GM23338 (cell line): ENCODE data around the gene ADD1. TPM values are rescaled to one million over a fixed set of nuclear protein-coding genes. Genes with fewer than 3 reads are reported as not detected.

Experiments
- ATAC-seq: fragments of 200-7000 bp; cut with Tn5 transposase; 3 replicates; pipeline ENCODE4 v1.9.1; 2020
- DNase-seq: peaks from one replicate; pipeline ENCODE4 v3.0.0-alpha.2; 2015; ENCODE audit warnings: low spot score
- H2AFZ ChIP-seq: fragments of 200-600 bp; sonication (generic); 2 replicates; pipeline ENCODE4 v1.8.0; 2016; ENCODE audit warnings: antibody characterized with exemption, mild to moderate bottlenecking, moderate library complexity
- H3F3A ChIP-seq: fragments of 200-600 bp; sonication (generic); replicated peaks from 2 replicates; pipeline ENCODE4 v1.8.0; 2017; ENCODE audit warnings: antibody characterized with exemption, mixed run types, low read depth
- H3K27ac ChIP-seq: fragments of 200-600 bp; sonication (generic); 2 replicates; pipeline ENCODE4 v1.6.1; 2016; ENCODE audit warnings: low read depth
- H3K27me3 ChIP-seq: fragments of 200-600 bp; sonication (generic); 2 replicates; pipeline ENCODE4 v1.8.0; 2016; ENCODE audit warnings: mild to moderate bottlenecking, mixed run types, moderate library complexity; ENCODE audit not compliant: insufficient read depth
- H3K36me3 ChIP-seq: fragments of 200-600 bp; sonication (generic); 2 replicates; pipeline ENCODE4 v1.8.0; 2016; ENCODE audit warnings: mild to moderate bottlenecking; ENCODE audit not compliant: insufficient read depth
- H3K4me1 ChIP-seq: fragments of 200-600 bp; sonication (generic); 2 replicates; pipeline ENCODE4 v1.8.0; 2016; ENCODE audit warnings: mild to moderate bottlenecking, moderate library complexity; ENCODE audit not compliant: insufficient read depth
- H3K4me2 ChIP-seq: fragments of 200-600 bp; sonication (generic); 2 replicates; pipeline ENCODE4 v1.7.1; 2017; ENCODE audit warnings: mixed run types
- H3K4me3 ChIP-seq: fragments of 200-600 bp; sonication (generic); 2 replicates; pipeline ENCODE4 v1.6.1; 2016; ENCODE audit warnings: mixed run types
- H3K79me2 ChIP-seq: fragments of 200-600 bp; sonication (generic); replicated peaks from 2 replicates; pipeline ENCODE4 v1.8.0; 2017; ENCODE audit warnings: mild to moderate bottlenecking; ENCODE audit not compliant: insufficient read depth
- H3K9me2 ChIP-seq: fragments of 200-600 bp; sonication (generic); 2 replicates; pipeline ENCODE4 v1.8.0; 2017; ENCODE audit not compliant: insufficient read depth
- H4K20me1 ChIP-seq: fragments of 200-600 bp; sonication (generic); replicated peaks from 2 replicates; pipeline ENCODE4 v1.8.0; 2017; ENCODE audit warnings: mild to moderate bottlenecking; ENCODE audit not compliant: insufficient read depth
- H3K27ac Mint-ChIP-seq: 2 replicates; pipeline ENCODE4 v1.8.0; 2020; ENCODE audit warnings: inconsistent platforms, mild to moderate bottlenecking, moderate library complexity, mixed read lengths
- H3K27me3 Mint-ChIP-seq: 3 replicates; pipeline ENCODE4 v1.8.0; 2022; ENCODE audit warnings: low read depth, mild to moderate bottlenecking, moderate library complexity, mixed read lengths, inconsistent platforms; ENCODE audit not compliant: insufficient read depth, poor library complexity
- H3K36me3 Mint-ChIP-seq: 3 replicates; pipeline ENCODE4 v1.8.0; 2021; ENCODE audit warnings: low read depth, mild to moderate bottlenecking, inconsistent platforms, moderate library complexity, mixed read lengths
- H3K4me1 Mint-ChIP-seq: 3 replicates; pipeline ENCODE4 v1.8.0; 2020; ENCODE audit warnings: mild to moderate bottlenecking, inconsistent platforms, mixed read lengths
- H3K4me3 Mint-ChIP-seq: 3 replicates; pipeline ENCODE4 v1.8.0; 2021; ENCODE audit warnings: moderate library complexity, mild to moderate bottlenecking, inconsistent platforms, mixed read lengths
- H3K9me3 Mint-ChIP-seq: 3 replicates; pipeline ENCODE4 v1.8.0; 2020; ENCODE audit warnings: moderate library complexity, mild to moderate bottlenecking, inconsistent platforms, mixed read lengths
- CREB1 ChIP-seq: fragments of 250-450 bp; sonication (Bioruptor Pico); IDR thresholded peaks from 2 replicates; pipeline ENCODE4 v1.5.0; 2020; ENCODE audit warnings: low read depth, mild to moderate bottlenecking, moderate library complexity
- EZH2 ChIP-seq: fragments of 200-600 bp; sonication (generic); IDR thresholded peaks from one replicate; pipeline ENCODE4 v1.8.0; 2017; ENCODE audit warnings: antibody characterized with exemption, mild to moderate bottlenecking, low read depth; ENCODE audit not compliant: unreplicated experiment
- EZH2phosphoT487 ChIP-seq: fragments of 200-600 bp; sonication (generic); IDR thresholded peaks from one replicate; pipeline ENCODE4 v1.8.1; 2018; ENCODE audit warnings: antibody characterized with exemption; ENCODE audit not compliant: unreplicated experiment
- JUNB ChIP-seq: IDR thresholded peaks from one replicate; pipeline ENCODE4 v1.6.1; 2016; ENCODE audit warnings: antibody characterized with exemption; ENCODE audit not compliant: unreplicated experiment
- POLR2AphosphoS5 ChIP-seq: IDR thresholded peaks from 2 replicates; pipeline ENCODE4 v1.6.1; 2016; ENCODE audit warnings: antibody characterized with exemption, low read depth
- REST ChIP-seq: IDR thresholded peaks from one replicate; pipeline ENCODE4 v1.6.1; 2018; ENCODE audit warnings: antibody characterized with exemption; ENCODE audit not compliant: unreplicated experiment
- polyA plus RNA-seq: library from polyadenylated mRNA; unstranded; fragments of >200 nt; fragmentation: Nextera tagmentation; extraction: Ambion mirVana; gene quantifications from 2 replicates; pipeline ENCODE4 v1.2.1, GENCODE V29; 2016
- total RNA-seq: library from RNA; depleted of rRNA; stranded (reverse); fragments of >200 nt; shearing (Covaris generic); gene quantifications from 2 replicates; pipeline ENCODE4 v1.2.3, GENCODE V29; 2014
- TF ChIP-seq, protein P1 (sequence below): IDR thresholded peaks from 2 replicates; pipeline ENCODE4 v1.6.1; 2016; ENCODE audit warnings: antibody characterized with exemption
- TF ChIP-seq, protein P2 (sequence below), 2 experiments: fragments of 200-600 bp in 1 of 2; sonication (generic) in 1 of 2; conservative IDR thresholded peaks; 2 replicates each; pipeline versions ENCODE4 v1.5.1 to v1.6.1; 2016 to 2017; ENCODE audit warnings: antibody characterized with exemption in 2 of 2, low read depth in 2 of 2, mild to moderate bottlenecking in 2 of 2, moderate library complexity in 1 of 2

ADD1 gene
- total and polyA plus RNA-seq, 2 experiments from 2014 or later: 126 to 144 TPM

DNA sequence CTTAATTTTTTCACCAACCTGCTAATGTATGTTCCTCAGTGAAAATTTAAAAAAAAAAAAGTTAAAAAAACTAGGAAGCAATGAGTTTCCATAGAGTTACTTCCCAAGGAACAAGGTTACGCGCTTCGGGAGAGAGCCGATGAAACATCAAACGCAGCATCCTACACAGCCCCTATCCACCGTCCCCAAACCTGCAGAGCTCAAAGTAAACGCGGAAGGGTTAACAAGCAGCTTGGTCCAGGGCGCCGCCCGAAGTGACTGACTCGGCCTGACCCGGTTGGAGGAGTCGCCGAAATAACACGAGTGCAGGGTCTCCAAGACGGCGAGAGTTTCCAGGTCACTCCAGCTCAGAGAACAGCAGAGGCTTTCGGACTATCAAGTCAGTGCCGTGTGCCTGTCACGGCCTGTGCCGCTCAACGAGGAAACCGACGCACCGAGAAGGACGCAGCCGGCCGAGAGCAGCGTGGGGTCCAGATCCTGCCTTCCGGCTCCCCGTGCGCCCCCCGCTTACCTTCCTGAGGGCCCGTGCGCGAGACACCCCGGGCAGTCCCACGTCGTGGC lies 119.0 kb downstream of the ADD1 start:
- peaks cover 11% of the 10 kb centered on the region for H3K4me1 Mint-ChIP-seq

GRCh38 chr4:2963175-2963965 lies 119.7 kb downstream of the ADD1 start, which contains the start of the genes GRK4 and NOP14:
Gene GRK4, plus strand, starts transcription at chr4:2963571. Its CDS starts 500 bp downstream, at chr4:2964071.
Gene NOP14, minus strand, starts transcription at chr4:2963406. Its CDS starts 87 bp downstream, at chr4:2963319.
- peaks cover 4% of the 10 kb centered on the region; the same call in 1 of the 3 replicates for H3K9me3 Mint-ChIP-seq
- DNase-seq: peak; percentile 99
- H3K27ac Mint-ChIP-seq: peak within 1 kb of the TSS; percentile 97
- Histone ChIP-seq H3K4me1 (0 out of 2 replicates have a peak, but pooled peaks cover 3% of the 10 kb centered on the region), H4K20me1 (peaks cover 7% of the 10 kb centered on the region), H3K27ac (peak within 1 kb of the TSS; percentile 74; the same call in 1 of the 2 replicates), H3K9me2 (no peaks in the 10 kb centered on the region), H3K79me2 (peaks cover 37% of the 10 kb centered on the region), H3F3A (peaks cover 14% of the 10 kb centered on the region), H3K36me3 (no peaks in the 10 kb centered on the region), H3K27me3 (peaks cover 11% of the 10 kb centered on the region), H2AFZ (peak within 1 kb of the TSS; percentile 93), H3K4me2 (peak within 1 kb of the TSS; percentile 95), H3K4me3 (peak within 1 kb of the TSS; percentile 76)
- H3K27me3 Mint-ChIP-seq: peaks cover 10% of the 10 kb centered on the region
- peak within 1 kb of the TSS; percentile 89 for H3K4me3 Mint-ChIP-seq
- H3K4me1 Mint-ChIP-seq: peaks cover 12% of the 10 kb centered on the region
- peak; percentile 91 for ATAC-seq
- peaks cover 23% of the 10 kb centered on the region for H3K36me3 Mint-ChIP-seq
- TF ChIP-seq, protein P1, sequence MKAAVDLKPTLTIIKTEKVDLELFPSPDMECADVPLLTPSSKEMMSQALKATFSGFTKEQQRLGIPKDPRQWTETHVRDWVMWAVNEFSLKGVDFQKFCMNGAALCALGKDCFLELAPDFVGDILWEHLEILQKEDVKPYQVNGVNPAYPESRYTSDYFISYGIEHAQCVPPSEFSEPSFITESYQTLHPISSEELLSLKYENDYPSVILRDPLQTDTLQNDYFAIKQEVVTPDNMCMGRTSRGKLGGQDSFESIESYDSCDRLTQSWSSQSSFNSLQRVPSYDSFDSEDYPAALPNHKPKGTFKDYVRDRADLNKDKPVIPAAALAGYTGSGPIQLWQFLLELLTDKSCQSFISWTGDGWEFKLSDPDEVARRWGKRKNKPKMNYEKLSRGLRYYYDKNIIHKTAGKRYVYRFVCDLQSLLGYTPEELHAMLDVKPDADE: peak; percentile 98
- TF ChIP-seq, protein P2, sequence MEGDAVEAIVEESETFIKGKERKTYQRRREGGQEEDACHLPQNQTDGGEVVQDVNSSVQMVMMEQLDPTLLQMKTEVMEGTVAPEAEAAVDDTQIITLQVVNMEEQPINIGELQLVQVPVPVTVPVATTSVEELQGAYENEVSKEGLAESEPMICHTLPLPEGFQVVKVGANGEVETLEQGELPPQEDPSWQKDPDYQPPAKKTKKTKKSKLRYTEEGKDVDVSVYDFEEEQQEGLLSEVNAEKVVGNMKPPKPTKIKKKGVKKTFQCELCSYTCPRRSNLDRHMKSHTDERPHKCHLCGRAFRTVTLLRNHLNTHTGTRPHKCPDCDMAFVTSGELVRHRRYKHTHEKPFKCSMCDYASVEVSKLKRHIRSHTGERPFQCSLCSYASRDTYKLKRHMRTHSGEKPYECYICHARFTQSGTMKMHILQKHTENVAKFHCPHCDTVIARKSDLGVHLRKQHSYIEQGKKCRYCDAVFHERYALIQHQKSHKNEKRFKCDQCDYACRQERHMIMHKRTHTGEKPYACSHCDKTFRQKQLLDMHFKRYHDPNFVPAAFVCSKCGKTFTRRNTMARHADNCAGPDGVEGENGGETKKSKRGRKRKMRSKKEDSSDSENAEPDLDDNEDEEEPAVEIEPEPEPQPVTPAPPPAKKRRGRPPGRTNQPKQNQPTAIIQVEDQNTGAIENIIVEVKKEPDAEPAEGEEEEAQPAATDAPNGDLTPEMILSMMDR (conservative IDR thresholded peaks at IDR 0.05; ENCODE audit: low read depth in 2 of 2): 0 out of 4 replicates have a peak, but pooled peaks of 1 of the 2 experiments have one; percentile 3
- TF ChIP-seq POLR2AphosphoS5: peak; percentile 89
- no peak for TF ChIP-seq EZH2
- TF ChIP-seq EZH2phosphoT487: no peak
- TF ChIP-seq JUNB: no peak
- peak; percentile 81 for TF ChIP-seq CREB1

More for the DNA sequence above, 119.0 kb downstream of the ADD1 start:
- Histone ChIP-seq H3K36me3 (peaks cover 3% of the 10 kb centered on the region; the same call in 1 of the 2 replicates), H3K27me3 (peaks cover 11% of the 10 kb centered on the region), H3K4me1 (0 out of 2 replicates have a peak, but pooled peaks cover 3% of the 10 kb centered on the region), H3K4me3 (peak overlapping the region; percentile 76), H3F3A (peaks cover 14% of the 10 kb centered on the region), H3K9me2 (no peaks in the 10 kb centered on the region), H3K27ac (peak overlapping the region; percentile 74; the same call in 1 of the 2 replicates), H3K79me2 (peaks cover 44% of the 10 kb centered on the region), H2AFZ (peak overlapping the region; percentile 86; the same call in 1 of the 2 replicates), H3K4me2 (peak overlapping the region; percentile 95), H4K20me1 (peaks cover 7% of the 10 kb centered on the region)
- Mint-ChIP-seq H3K36me3 (peaks cover 29% of the 10 kb centered on the region), H3K4me3 (peak overlapping the region; percentile 89), H3K27ac (peak overlapping the region; percentile 97), H3K9me3 (peaks cover 7% of the 10 kb centered on the region), H3K27me3 (peaks cover 10% of the 10 kb centered on the region)
- DNase-seq (peak; percentile 81), ATAC-seq (peak; percentile 41)
- TF ChIP-seq REST (no peak), CREB1 (peak; percentile 59), JUNB (no peak)
